Mucosa of gallbladder (tissue), 1 donor: ENCODE data around the gene CELF2. TPM values are rescaled to one million over a fixed set of nuclear protein-coding genes. Genes with fewer than 3 reads are reported as not detected.

ENCODE experiments used
- DNase-seq: peaks from one replicate; pipeline ENCODE4 v3.0.0-alpha.2; 2020; ENCODE audit warnings: low spot score
- total RNA-seq: library from RNA; stranded (reverse); gene quantifications from one replicate; pipeline ENCODE4 v1.2.1, GENCODE V29; 2021
- donor health status: DM: no; HTN: no; CAD: no.

CELF2 gene
- total RNA-seq, 1 donor from 2014 or later, result 24.6 TPM

DNA sequence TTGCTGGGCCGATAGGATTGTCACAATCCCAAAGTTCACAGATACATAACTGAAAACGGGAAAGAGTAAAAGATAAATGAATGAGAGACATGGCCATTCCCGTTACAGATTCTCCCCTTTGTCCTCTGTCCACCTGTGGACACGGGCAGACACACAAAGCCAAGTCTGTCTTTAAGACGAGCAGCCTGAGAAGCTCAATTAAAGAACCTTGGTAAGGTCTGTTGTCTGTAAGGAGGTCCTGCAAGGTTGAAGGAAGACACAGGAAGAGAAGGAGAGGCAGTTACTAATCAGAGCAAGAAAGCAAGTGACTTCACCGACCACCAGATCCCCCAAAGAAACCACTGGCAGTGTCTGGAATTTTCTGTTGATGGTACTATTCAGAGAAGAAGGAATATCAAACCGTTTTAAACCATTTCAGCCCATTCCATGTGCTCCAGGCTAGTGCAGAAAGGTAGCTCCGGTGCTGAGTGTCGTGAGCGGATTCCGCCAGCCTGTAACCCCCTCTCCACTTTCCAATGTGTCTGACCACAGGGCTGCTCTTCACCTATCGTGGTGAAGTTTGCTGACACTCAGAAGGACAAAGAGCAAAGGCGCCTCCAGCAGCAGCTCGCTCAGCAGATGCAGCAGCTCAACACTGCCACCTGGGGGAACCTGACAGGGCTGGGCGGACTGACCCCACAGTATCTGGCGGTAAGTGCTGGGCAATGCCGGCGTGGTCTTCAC is 252.6 kb downstream of the CELF2 start:
- DNase-seq, result peak; percentile 74

DNA sequence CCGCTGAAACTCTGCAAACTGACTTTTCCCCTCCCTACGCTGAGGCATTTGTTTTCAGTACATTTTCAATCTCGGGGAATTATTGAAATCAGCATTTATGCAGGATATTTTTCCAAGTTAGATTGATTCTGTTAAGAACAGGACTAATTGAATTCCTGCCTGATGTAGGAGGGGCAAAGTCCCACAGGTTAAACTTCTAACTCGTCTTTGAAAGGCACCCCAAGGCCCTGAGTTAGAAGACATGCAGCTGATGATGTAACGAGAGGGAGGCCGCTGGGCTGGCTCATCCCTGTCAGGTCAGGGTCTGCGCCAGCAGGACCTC is 253.1 kb downstream of the CELF2 start:
- DNase-seq, result no peak

DNA sequence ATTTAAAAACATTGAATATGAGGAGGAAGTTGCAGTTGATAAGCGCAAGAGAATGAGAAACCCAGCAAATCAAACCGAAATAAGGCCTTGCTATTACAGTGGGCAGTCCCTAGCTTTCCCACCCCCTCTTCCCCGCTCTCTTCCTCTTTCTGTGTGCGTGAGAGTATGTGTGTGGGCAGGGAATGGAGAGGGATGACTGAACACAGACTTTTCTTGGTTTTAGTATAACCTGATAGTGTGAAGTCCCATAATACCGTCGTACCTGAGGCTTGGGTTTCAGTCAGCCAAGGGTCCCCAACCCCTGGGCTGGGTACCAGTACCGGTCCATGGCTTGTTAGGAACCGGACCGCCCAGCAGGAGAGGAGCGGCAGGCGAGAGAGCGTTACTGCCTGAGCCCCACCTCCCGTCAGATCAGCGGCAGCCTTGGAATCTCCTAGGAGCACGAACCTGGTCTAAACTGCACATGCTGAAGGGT is 255.3 kb downstream of the CELF2 start:
- no peak for DNase-seq

DNA sequence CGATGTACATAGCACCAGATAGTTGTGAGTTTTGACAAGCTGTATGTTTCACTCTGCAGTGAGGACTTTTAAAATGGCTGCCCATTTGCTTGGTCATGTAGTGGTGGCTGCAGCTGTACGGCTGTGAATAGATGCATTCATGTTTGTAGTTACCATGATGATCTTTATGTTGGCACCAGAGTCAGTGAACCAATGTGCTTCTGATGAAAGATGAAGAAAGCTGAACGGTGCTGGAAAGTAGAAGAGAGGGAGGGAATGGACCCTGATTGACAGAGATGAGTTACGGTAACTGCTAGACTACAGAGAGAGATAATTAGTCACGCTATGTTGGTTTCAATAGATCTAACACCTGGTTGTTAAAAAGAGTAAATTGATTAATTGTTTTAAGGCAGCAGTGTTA is 256.8 kb downstream of the CELF2 start:
- no peak for DNase-seq

GRCh38 chr10:11275651-11276050 is 258.0 kb downstream of the CELF2 start:
- no peak for DNase-seq

GRCh38 chr10:11276449-11276990 is 258.8 kb downstream of the CELF2 start:
- no peak for DNase-seq

DNA sequence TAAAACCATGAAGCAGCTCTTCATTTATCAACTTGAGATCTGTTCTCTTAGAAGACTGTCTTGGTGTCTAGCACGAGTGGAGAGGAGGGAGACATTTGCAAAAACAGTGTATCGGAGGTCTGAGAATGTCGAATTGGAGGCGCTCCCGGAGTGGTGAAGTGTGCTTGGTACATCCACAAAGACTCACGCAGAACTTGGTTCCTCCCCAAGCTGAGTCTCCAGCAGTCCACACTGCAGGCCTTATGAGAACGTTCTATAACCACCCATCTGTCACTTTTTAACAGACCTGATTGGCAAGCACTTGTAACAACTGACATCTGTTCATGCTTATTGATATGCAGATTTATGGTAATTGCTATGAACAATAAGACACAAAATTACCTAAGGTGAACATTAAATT is 261.6 kb downstream of the CELF2 start:
- no peak for DNase-seq

DNA sequence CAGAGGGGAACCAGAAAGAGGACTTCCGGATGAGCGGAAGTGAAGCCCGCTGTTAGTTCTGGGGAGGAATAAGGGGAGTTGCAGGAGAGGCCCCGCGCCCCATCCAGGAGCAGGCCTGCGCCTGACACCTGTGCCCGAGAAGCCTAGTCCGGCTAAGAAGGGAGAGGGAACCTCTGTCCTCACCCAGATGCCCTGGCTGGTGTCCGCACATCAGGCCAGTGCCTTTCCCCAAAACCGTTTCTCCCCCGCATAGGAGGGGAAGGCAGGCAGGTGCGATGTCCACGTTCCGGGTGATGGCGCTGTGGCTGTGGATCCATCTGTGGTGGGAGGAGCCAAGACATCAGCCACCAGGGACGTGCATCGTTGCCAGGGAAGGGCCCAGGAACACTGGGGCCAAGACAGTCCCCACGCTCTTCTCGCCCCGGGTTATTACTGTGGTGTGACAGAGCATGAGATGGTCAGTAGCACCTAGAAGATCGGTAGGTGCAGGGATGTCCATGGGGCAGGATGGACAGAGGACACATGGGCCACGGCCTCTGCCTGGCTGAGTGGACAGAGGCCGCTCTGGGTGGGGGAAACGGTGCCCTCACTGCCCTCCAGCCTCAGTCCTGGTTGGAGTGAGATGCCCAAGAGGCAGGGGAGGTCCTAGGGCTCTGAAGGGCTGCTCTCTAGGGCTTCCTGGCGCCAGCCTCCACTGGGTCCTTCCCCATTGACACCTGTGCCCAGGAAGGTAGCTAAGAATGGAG is 262.7 kb downstream of the CELF2 start:
- no peak for DNase-seq

DNA sequence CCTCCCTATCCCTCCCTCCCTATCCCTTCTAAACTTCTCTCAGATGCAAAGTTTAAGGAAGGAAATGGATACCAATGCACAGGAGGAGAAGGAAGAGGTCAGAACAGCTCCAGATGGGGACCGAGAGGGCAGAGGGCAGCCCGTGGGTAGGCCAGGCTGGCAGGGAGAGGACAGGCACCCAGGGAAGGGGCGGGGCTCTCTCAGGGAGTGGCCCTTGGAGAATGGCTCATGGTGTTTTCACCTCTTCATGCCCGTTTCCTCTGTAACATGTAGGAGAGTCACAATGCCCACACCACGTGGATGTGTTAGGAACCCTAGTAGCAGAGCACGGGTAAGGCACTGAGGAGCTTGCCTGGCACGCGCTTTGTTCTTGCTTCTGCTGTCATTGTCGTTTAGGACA is 264.5 kb downstream of the CELF2 start:
- no peak for DNase-seq

DNA sequence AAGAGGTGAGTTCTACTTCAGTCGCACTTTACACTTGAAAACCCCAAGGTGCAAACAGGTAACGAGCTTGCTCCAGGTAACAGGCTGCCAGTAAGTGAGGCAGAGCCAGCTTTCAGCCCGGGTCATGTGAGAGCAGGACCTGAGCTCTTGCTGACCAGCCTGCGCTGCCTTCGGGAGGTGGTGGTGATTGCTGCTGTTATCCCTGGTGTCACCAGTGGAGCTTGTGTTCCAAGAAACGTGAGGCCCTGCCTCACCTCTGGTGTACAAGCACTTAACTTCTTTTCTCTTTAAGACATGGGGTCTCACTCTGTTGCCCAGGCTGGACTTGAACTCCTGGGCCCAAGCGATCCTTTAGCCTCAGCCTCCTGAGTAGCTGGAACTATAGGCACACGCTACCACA is 265.0 kb downstream of the CELF2 start:
- DNase-seq, result no peak

DNA sequence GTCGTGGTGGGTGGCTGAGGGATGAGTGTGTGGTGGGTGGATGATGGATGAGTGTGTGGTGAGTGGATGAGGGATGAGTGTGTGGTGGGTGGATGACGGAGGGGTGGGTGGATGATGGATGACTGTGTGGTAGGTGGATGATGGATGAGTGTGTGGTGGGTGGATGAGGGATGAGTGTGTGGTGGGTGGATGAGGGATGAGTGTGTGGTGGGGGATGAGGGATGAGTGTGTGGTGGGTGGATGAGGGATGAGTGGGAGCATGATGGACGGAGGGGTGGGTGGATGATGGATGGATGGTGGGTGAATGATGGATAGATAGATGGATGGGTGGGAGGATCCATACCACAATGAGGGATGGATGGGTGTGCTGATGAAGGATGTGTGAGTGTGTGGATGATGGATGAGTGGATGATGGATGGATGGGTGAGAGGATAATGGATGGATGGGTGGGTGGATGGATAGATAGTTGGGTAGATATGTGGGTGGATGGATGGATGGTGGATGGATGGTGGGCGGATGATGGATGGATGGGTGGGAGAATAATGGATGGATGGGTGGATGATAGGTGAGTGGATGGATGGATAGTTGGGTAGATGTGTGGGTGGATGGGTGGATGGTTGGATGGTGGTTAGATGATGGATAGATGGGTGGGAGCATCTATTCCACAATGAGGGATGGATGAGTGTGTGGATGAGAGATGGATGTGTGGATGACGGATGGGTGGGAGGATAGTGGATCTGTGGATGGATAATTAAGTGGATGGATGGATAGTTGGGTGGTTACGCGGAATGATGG is 266.8 kb downstream of the CELF2 start:
- DNase-seq, result no peak

DNA sequence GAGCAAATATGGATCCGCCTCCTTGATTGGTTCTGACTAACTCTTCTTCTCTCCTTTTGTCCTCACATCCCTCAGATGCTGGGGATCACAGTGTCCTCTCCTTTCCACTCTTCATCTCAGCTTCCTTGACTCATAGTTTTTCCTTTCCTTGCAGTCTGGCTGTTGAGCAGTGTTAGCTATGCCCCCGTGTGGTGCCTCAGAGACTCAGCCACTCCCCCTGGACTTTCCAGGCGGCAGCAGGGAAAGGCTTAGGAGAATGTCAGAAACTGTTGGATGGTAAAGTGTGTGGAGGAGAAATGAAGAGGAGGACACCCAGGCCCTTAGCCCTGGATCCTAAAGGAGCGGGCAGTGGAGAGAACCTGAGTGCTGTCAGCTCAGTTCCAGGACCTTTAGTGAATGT is 267.5 kb downstream of the CELF2 start:
- no peak for DNase-seq

GRCh38 chr10:11286261-11286852 is 268.7 kb downstream of the CELF2 start:
- no peak for DNase-seq

- DNase-seq, result no peak
Observed at GRCh38 chr10:11288302-11288701, 270.6 kb downstream of the CELF2 start.

DNA sequence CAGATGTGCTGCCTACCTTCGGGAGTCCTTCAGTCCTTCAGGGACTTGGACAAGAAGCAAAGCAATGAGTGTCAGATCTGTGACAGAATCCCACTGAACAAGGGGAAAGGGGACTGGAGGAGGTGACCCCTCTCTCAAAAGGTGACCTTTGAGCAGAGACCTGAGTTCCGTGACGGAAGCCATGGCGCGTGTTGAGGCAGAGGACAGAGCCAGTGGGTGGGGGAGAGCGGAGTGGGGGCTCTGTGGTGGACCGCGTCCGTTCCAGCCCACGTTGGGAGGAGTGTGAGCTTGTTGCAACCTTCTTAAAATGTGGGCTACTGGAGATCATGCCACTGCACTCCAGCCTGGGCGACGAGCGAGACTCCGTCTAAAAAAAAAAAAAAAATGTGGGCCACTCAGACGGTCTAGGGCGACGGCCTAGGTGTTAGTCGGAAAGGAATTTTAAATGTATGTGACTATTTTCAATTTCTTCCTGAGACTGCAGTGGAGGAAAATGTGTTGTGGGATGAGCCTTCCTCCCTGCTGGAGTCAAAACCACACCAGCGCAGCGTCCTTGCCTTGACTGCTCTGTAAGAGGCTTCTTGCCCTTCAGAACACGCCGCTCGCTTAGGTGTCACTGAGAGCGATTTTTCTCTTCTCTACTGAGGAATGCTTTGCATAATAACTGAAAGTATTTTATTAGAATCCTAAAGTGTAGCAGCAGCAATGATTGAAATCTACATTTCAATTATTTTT is 272.7 kb downstream of the CELF2 start:
- no peak for DNase-seq

GRCh38 chr10:11292576-11293302 is 275.1 kb downstream of the CELF2 start:
- no peak for DNase-seq

DNA sequence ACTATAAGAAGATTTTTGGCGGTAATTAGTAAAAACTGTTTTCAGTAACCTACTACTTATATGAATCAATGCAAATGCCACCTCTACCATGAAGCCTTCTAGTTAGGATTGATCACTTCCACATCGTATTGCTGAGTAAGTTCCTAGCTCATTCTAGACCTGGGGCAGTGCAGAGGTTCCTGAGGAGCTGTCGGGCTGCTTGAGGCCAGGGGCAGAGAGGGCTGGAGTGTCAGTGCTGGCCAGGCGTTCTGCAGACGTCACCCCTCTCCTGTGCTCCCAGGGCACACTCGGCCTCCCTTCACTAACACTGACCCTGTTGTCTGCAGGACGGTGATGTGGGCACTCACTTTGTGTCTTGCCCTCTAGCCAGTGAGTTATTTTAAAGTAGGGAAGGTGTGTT is 275.7 kb downstream of the CELF2 start:
- DNase-seq, result no peak

- DNase-seq, result no peak
Observed at GRCh38 chr10:11294831-11295450, 277.3 kb downstream of the CELF2 start.

DNA sequence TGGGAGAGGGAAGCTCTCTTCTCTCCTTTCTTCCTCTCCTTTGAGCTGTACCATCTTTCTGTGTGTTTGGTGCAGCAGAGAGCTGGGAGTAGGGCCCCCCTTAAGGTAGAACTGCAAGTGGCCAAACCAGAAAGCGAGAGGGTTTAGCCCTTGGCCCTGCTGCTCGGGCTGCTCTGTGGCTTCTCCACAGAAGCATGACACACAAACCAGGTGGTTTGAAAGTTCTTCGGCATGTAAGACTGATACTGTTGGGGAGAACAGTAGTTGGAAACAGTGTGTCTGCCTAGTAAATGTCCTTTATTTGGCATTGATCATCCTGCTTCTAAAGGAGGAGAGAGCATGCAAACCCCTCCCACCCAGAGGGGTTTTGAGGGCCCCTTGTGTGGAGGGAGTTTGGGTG is 277.8 kb downstream of the CELF2 start:
- DNase-seq, result no peak

- DNase-seq, result no peak
Observed at GRCh38 chr10:11297136-11297535, 279.5 kb downstream of the CELF2 start.
